Nephron progenitor cell (in vitro differentiated cells): ENCODE data around the gene TEX38.

Experiments used
- DNase-seq: peaks from one replicate; pipeline ENCODE4 v3.0.0; 2021
- H3K27ac Mint-ChIP-seq: 2 replicates; pipeline ENCODE4 v1.8.0; 2021; ENCODE audit warnings: mild to moderate bottlenecking, moderate library complexity, mixed read lengths
- H3K27me3 Mint-ChIP-seq: 2 replicates; pipeline ENCODE4 v1.8.0; 2021; ENCODE audit warnings: mild to moderate bottlenecking, low read depth, mixed read lengths; ENCODE audit not compliant: poor library complexity
- H3K36me3 Mint-ChIP-seq: 2 replicates; pipeline ENCODE4 v1.8.0; 2021; ENCODE audit warnings: low read depth, mixed read lengths
- H3K4me1 Mint-ChIP-seq: 2 replicates; pipeline ENCODE4 v1.8.0; 2021; ENCODE audit warnings: mixed read lengths
- H3K4me3 Mint-ChIP-seq: 2 replicates; pipeline ENCODE4 v1.8.0; 2021; ENCODE audit warnings: mild to moderate bottlenecking, moderate library complexity, mixed read lengths
- H3K9me3 Mint-ChIP-seq: 2 replicates; pipeline ENCODE4 v1.8.0; 2021; ENCODE audit warnings: mild to moderate bottlenecking, moderate library complexity, mixed read lengths
- CTCF ChIP-seq: fragments of 200-600 bp; sonication (generic); IDR thresholded peaks from 2 replicates; pipeline ENCODE4 v1.5.0; 2021; ENCODE audit warnings: antibody characterized with exemption

The TEX38 gene

DNA sequence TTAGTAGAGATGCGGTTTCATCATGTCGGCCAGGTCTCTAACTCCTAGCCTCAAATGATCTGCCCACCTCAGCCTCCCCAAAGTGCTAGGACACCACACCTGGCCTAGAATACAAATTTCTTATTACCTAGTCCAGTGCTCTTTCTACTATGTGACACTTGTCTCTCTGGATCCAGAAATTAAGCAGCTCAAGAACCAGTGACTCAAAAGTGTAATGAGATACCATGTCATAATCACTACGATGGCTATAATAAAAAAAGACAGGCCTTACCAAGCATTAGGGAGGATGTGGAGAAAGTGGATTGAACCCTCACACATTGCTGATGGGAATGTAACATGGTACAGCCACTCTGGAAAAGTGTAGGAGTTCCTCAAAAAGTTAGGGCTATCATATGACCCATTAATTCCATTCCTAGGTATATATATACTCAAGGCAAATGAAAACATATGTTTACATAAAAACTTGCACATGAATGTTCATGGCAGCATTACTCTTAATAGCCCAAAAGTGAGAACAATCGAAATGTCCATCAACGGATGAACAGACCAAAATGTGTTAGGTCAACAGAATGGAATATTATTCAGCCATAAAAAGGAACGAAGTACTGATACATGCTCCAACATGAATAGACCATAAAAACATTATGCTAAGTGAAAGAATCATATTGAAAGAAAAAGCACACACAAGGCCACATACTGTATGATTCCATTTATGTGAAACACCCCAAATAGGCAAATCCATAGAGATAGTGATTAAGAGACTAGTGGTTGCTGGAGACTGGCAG lies 8.3 kb downstream of the TEX38 start:
- no peak for TF ChIP-seq CTCF
- Mint-ChIP-seq H3K9me3 (no peaks in the 10 kb centered on the region), H3K4me3 (no peak overlapping the region), H3K27ac (no peak overlapping the region), H3K27me3 (no peaks in the 10 kb centered on the region), H3K36me3 (peaks cover 70% of the 10 kb centered on the region), H3K4me1 (no peaks in the 10 kb centered on the region)
- no peak for DNase-seq

- H3K36me3 Mint-ChIP-seq: peaks cover 74% of the 10 kb centered on the region
- no peak overlapping the region for H3K4me3 Mint-ChIP-seq
- H3K9me3 Mint-ChIP-seq: no peaks in the 10 kb centered on the region
- H3K4me1 Mint-ChIP-seq: no peaks in the 10 kb centered on the region
- no peaks in the 10 kb centered on the region for H3K27me3 Mint-ChIP-seq
- no peak overlapping the region for H3K27ac Mint-ChIP-seq
- DNase-seq: no peak
- no peak for TF ChIP-seq CTCF
Observed at GRCh38 chr1:46681333-46682034, 9.8 kb downstream of the TEX38 start.

DNA sequence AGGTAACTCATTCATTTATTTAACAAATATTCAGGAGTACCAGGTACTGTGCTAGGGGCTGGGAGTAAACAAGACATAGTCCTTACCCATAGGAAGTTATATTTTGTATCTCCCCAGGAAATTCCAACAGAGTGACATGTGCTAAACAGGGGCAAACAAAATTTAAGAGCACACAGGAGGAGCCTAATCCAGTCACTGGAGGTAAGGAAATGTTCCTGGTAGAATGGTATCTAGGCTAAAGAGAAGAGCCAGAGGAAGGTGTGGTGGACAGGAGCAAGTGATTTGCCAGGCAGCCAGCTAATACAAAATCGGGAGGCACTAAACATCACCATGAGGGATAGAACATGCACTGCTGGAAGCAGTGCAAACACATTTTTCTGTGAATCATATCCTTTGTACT lies 10.4 kb downstream of the TEX38 start:
- no peak for DNase-seq
- H3K4me3 Mint-ChIP-seq: no peak overlapping the region
- H3K27me3 Mint-ChIP-seq: no peaks in the 10 kb centered on the region
- H3K9me3 Mint-ChIP-seq: no peaks in the 10 kb centered on the region
- H3K4me1 Mint-ChIP-seq: no peaks in the 10 kb centered on the region
- peaks cover 77% of the 10 kb centered on the region for H3K36me3 Mint-ChIP-seq
- TF ChIP-seq CTCF: no peak
- peak overlapping the region; percentile 9 for H3K27ac Mint-ChIP-seq

GRCh38 chr1:46684670-46685069 lies 13.0 kb downstream of the TEX38 start:
- Mint-ChIP-seq H3K27ac (no peak overlapping the region), H3K27me3 (no peaks in the 10 kb centered on the region), H3K4me3 (no peak overlapping the region), H3K36me3 (peaks cover 71% of the 10 kb centered on the region), H3K9me3 (no peaks in the 10 kb centered on the region), H3K4me1 (no peaks in the 10 kb centered on the region)
- TF ChIP-seq CTCF: no peak
- DNase-seq: no peak

- no peak for TF ChIP-seq CTCF
- no peak for DNase-seq
- Mint-ChIP-seq H3K9me3 (no peaks in the 10 kb centered on the region), H3K4me1 (peaks cover 3% of the 10 kb centered on the region), H3K27me3 (no peaks in the 10 kb centered on the region), H3K4me3 (no peak overlapping the region), H3K27ac (no peak overlapping the region), H3K36me3 (peaks cover 63% of the 10 kb centered on the region)
Observed at GRCh38 chr1:46686255-46686654, 14.6 kb downstream of the TEX38 start.
